Lower leg skin (tissue), 4 donors: Measurements from ENCODE around the gene MAN2A1. TPM values are rescaled to one million over a fixed set of nuclear protein-coding genes. Genes with fewer than 3 reads are reported as not detected.

Experiments used
- DNase-seq, 2 donors: peaks; one replicate each; pipeline ENCODE4 v3.0.0-alpha.2; 2019; ENCODE audit warnings: low spot score in 2 of 2
- H3K4me3 ChIP-seq: fragments of 200-600 bp; sonication (generic); 2 replicates; pipeline ENCODE4 v1.5.1; 2017; ENCODE audit warnings: mild to moderate bottlenecking, low read depth; ENCODE audit not compliant: poor library complexity, severe bottlenecking
- POLR2A ChIP-seq, 2 donors: fragments of 450-650 bp; IDR thresholded peaks; one replicate each; pipeline ENCODE4 v1.6.1; 2016 to 2017; ENCODE audit warnings: antibody characterized with exemption in 2 of 2, mild to moderate bottlenecking in 1 of 2, moderate library complexity in 1 of 2
- WGBS, 2 donors: methylation state at CpG; one replicate each; pipeline ENCODE4 v1.1.5; 2018; 5-methylcytosine and 5-hydroxymethylcytosine counted together
- intact Hi-C: fragments of 100-400 bp; cut with DNase I; formaldehyde crosslinking; loops from one replicate; pipeline ENCODE4 v1.15.0; 2023; ENCODE audit warnings: low total_unique reads
- total RNA-seq, 4 donors: library from RNA; depleted of rRNA; stranded (reverse); fragments of >200 nt; gene quantifications; one replicate each; pipeline ENCODE4 v1.1.0, GENCODE V29; 2016
- TF ChIP-seq, protein P1 (sequence below), 3 donors: fragments of 450-650 bp; IDR thresholded peaks; one replicate each; pipeline ENCODE4 v1.5.1; 2016; ENCODE audit warnings: antibody characterized with exemption in 3 of 3, mild to moderate bottlenecking in 3 of 3, moderate library complexity in 2 of 3

Gene MAN2A1
- total RNA-seq, 4 donors from 2014 or later: 35.0 to 45.8 (median 40.2) TPM

DNA sequence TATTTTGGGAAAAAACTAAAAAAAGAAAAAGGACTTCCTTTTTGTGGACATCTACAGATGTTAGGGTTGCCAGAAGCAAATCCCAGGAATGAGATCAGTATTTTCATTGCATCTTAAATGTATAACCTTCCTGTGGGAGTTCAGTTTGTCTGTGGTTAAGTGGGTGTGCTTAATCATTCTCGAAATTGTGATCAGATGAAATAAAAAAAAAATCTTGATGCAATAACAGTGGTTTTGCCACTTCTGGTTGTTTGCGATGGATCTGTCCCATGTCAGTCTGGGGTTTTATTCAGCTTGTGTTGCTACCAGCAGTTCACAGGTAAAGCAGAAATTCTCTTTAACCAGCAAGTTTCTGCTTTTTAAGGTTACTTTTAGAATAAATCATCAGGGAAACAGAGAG lies 179.0 kb downstream of the MAN2A1 start:
- TF ChIP-seq POLR2A (IDR thresholded peaks at IDR 0.05): no peak
- TF ChIP-seq, protein P1, sequence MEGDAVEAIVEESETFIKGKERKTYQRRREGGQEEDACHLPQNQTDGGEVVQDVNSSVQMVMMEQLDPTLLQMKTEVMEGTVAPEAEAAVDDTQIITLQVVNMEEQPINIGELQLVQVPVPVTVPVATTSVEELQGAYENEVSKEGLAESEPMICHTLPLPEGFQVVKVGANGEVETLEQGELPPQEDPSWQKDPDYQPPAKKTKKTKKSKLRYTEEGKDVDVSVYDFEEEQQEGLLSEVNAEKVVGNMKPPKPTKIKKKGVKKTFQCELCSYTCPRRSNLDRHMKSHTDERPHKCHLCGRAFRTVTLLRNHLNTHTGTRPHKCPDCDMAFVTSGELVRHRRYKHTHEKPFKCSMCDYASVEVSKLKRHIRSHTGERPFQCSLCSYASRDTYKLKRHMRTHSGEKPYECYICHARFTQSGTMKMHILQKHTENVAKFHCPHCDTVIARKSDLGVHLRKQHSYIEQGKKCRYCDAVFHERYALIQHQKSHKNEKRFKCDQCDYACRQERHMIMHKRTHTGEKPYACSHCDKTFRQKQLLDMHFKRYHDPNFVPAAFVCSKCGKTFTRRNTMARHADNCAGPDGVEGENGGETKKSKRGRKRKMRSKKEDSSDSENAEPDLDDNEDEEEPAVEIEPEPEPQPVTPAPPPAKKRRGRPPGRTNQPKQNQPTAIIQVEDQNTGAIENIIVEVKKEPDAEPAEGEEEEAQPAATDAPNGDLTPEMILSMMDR (IDR thresholded peaks at IDR 0.05): no peak
- H3K4me3 ChIP-seq: no peak overlapping the region
- intact Hi-C loops: no loop called here
- WGBS, 2 donors: 60 to 70% methylated on average over 2 of the region's 2 CpGs
- no peak for DNase-seq

DNA sequence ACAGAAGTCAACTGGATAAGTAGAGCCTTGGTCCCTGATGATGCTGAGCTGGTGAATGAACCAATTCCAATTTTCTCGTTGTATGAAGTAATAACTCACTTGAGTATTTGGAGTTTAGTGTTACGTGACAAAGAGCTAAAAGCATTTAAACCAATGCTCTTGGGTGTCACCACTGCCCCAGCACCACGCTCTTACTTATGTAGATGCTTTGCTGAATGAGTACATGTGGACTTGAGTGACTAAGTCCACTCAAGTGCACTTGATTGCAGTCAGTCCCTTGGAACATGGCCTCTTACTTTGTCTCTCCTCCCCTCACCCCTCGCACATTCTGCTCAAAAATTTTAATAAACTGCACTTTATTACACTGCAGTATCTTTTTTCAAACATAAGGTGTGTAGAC lies 184.0 kb downstream of the MAN2A1 start:
- no peak overlapping the region for H3K4me3 ChIP-seq
- intact Hi-C loops: no loop called here
- no peak for DNase-seq
- no peak for TF ChIP-seq POLR2A (IDR thresholded peaks at IDR 0.05)
- 91 to 92% methylated on average over 4 of the region's 4 CpGs for WGBS, 2 donors

DNA sequence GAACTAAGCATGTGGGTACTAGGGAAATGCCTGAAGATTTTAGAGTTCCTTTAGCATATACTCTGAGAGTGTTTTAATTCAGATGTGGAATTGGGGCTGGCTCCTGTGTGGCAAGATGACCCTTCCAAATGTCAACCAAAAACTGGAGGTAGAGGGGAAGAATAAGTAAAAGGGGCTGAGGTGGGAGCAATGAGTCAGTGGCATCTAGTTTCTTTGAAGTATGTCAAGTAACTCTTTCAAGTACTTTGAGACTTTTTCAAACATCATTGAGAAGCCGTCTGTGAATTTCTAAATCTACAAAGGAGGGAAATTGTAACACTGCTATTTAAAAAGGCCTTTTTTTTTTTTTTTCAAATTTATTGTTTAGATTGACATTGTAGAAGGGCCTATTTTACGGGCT lies 184.4 kb downstream of the MAN2A1 start:
- intact Hi-C loops: no loop called here
- WGBS, 2 donors: 91 to 92% methylated on average over 2 of the region's 2 CpGs
- H3K4me3 ChIP-seq: no peak overlapping the region
- no peak for DNase-seq
- TF ChIP-seq, protein P1 (IDR thresholded peaks at IDR 0.05): no peak
- no peak for TF ChIP-seq POLR2A (IDR thresholded peaks at IDR 0.05)

DNA sequence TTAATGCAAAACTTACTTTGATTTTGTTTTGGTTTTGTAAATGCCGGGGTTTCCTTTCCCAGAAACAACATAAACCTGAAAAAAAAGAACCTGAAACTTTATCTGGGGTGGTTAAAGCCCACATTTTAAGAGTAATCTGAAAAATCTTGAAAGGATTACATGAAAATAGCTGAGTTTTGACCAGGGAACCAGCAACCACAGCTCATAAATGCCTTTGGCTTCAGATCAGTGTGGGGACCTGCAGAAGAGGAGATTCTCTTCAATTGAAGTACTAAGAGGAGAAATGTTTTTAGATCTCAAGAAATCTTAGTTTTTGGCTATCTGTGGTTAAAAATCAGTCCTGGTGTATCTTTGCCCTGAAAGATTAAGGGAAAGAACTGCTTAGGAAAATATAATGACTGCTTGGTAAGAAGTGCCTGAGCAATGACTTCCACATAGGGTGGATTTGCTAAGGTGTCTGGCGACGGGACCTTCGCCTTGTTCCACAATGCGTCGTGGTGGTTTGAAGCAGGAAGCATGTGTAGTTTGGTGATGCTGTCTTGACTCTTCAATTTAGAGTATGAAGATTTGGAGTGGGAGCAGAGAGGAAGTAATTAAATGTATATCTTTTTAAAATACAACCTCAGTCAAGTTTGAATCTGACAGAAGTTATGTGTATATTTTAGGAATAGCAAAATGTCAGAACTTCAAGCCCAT lies 186.5 kb downstream of the MAN2A1 start:
- TF ChIP-seq POLR2A (IDR thresholded peaks at IDR 0.05): no peak
- TF ChIP-seq, protein P1 (IDR thresholded peaks at IDR 0.05): no peak
- H3K4me3 ChIP-seq: no peak overlapping the region
- intact Hi-C loops: no loop called here
- DNase-seq: no peak
- WGBS, 2 donors: 84 to 85% methylated on average over 6 of the region's 6 CpGs

DNA sequence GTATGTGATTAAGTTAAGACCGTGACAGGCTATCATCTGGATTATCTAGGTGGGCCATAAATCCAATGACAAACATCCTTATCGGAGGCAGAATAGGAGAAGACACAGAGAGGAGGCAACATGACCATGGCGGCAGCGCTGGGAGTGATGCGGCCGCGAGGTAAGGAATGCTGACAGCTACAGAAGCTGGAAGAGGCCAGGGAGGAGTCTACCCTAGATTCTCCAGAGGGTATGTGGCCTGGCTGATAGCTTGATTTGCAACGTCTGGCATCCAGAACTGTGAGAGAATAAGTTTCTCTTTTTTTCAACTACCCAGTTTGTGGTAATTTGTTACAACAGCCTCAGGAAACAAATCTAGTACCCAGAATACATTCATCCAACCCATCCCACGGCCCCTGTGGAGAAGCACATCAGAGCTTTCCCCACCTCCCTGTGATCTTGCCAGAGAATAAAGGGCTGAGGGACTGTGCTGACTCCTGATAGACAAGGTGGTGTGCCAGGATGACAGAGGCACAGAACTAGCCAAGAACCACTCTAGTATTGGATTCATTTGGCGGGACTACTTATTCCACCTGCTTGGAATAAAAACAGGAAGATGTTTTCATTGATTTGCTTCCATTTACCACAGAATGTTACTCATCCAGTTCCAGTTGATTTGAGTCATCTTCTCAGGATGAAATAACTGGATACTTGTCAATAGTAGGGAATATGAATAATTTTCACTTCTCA lies 187.4 kb downstream of the MAN2A1 start:
- no peak overlapping the region for H3K4me3 ChIP-seq
- intact Hi-C loops: no loop called here
- WGBS, 2 donors: 70 to 78% methylated on average over 10 of the region's 10 CpGs
- no peak for TF ChIP-seq POLR2A (IDR thresholded peaks at IDR 0.05)
- TF ChIP-seq, protein P1 (IDR thresholded peaks at IDR 0.05): no peak
- DNase-seq: no peak

DNA sequence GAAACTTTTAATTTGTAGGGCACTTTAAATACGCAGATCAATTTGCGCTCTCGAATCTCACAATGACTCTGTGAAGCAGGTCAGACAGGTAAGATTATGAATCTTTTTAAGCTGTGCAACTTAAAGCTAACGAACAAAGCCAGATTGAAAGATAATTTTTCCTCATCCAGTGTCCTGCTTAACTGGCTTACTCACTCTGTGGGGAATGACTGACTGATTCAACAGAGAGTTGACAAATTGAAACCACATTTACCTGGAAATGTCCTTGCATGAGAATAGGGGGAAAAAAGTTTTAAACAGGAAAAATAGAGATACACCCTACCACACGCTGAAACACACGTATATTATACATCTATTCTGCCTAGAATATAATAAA lies 187.9 kb downstream of the MAN2A1 start:
- 74 to 80% methylated on average over 6 of the region's 6 CpGs for WGBS, 2 donors
- intact Hi-C loops: no loop called here
- no peak overlapping the region for H3K4me3 ChIP-seq
- DNase-seq: no peak
- TF ChIP-seq, protein P1 (IDR thresholded peaks at IDR 0.05): no peak
- no peak for TF ChIP-seq POLR2A (IDR thresholded peaks at IDR 0.05)
